Thyroid gland (tissue), 4 donors: Measurements from ENCODE around the gene FAM229A. TPM values are rescaled to one million over a fixed set of nuclear protein-coding genes. Genes with fewer than 3 reads are reported as not detected.
A peak's percentile ranks its signal among the peaks of the same experiment; 100 is the strongest.

Source experiments
- DNase-seq, 2 donors: peaks; one replicate each; pipeline ENCODE4 v3.0.0-alpha.2; 2019
- H3K27ac ChIP-seq, 3 donors: fragments of 200-600 bp; sonication (generic); 1 replicate in 2 of 3; 2 replicates in 1 of 3; pipeline ENCODE4 v1.5.1; 2016 to 2019; ENCODE audit warnings: mild to moderate bottlenecking in 1 of 3, moderate library complexity in 1 of 3
- H3K27me3 ChIP-seq: fragments of 200-600 bp; sonication (generic); one replicate; pipeline ENCODE4 v1.5.1; 2019
- H3K36me3 ChIP-seq, 2 donors: fragments of 200-600 bp; sonication (generic); one replicate each; pipeline ENCODE4 v1.5.1; 2016 to 2019
- H3K4me1 ChIP-seq, 2 donors: fragments of 200-600 bp; sonication (generic); one replicate each; pipeline ENCODE4 v1.5.1; 2017 to 2019
- H3K4me3 ChIP-seq, 3 donors: fragments of 200-600 bp; sonication (generic); replicated peaks in 1 of 3; 1 replicate in 2 of 3; 2 replicates in 1 of 3; pipeline ENCODE4 v1.5.1; 2016; ENCODE audit warnings: mild to moderate bottlenecking in 1 of 3
- H3K9me3 ChIP-seq: fragments of 200-600 bp; sonication (generic); one replicate; pipeline ENCODE4 v1.5.1; 2017
- POLR2A ChIP-seq, 2 donors: fragments of 450-650 bp; IDR thresholded peaks; one replicate each; pipeline ENCODE4 v1.6.1; 2017; ENCODE audit warnings: antibody characterized with exemption in 2 of 2, mild to moderate bottlenecking in 2 of 2, moderate library complexity in 1 of 2
- WGBS, 2 donors: methylation state at CpG; one replicate each; pipeline ENCODE4 v1.1.5; 2017; 5-methylcytosine and 5-hydroxymethylcytosine counted together
- intact Hi-C: fragments of 100-400 bp; cut with DNase I; formaldehyde crosslinking; loops from one replicate; pipeline ENCODE4 v1.15.1; 2023
- total RNA-seq, 4 donors: library from RNA; depleted of rRNA; stranded (reverse); fragments of >200 nt; gene quantifications; one replicate each; pipeline ENCODE4 v1.2.3, GENCODE V29; 2016
- TF ChIP-seq, protein P1 (sequence below), 6 experiments: fragments of 200-600 bp in 3 of 6; fragments of 450-650 bp in 3 of 6; sonication (generic) in 3 of 6; IDR thresholded peaks; one replicate each; pipeline ENCODE4 v1.5.1; 2016 to 2019; ENCODE audit warnings: antibody characterized with exemption in 6 of 6, mild to moderate bottlenecking in 2 of 6, inconsistent platforms in 1 of 6, moderate library complexity in 1 of 6

The FAM229A gene
- total RNA-seq, 4 donors from 2014 or later = 5.1 to 20.0 (median 7.4) TPM

DNA sequence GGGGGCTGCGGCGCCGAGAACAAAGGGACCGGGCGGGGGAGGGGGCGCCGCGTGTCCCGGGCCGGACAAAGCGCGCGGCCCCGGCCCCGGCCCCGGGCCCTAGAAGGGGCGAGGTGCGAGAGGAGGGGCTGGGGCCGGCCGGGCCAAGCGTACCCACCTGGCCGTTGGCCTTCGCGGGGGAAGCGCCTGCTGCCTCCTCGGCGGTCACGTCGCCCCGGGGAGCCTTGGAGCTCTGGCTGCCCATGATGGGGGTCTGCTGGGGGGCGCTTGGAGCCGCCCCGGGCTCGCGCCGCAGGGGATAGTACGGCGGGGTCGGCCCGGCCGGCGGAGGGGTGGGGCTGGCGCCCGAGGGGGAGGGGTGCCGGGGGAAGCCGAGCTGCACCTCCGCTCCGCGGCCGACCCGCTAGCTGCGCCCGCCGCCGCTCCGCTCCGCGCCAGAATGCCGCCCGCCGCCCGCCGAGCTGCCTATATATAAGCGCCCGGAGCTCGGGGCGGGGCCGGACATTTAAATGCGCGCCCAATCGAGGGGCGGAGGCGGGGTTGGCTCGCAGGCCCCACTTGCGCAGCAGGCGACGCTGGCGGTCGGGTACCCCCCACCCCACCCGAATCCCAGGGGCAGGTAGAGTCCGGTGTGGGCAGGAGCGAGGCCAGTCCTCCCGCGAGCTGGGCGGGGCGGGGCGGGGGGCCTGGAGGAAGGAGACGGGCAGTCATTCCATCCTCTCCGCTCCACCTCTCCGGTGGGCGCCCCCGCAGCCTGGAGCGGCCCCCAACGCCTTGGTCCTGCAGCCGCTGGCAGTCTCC, 26.3 kb downstream of the FAM229A start, which contains the start of gene MARCKSL1:
TSS of gene MARCKSL1 (minus strand) at position 444 of the 801 bp plus-strand sequence. CDS start at position 244, 200 bp downstream.
- Histone ChIP-seq H3K4me3 (peak within 1 kb of the TSS; percentile 18 to 81 (median 78)), H3K36me3 (peaks cover 0 to 4% of the 10 kb centered on the region in 2 donors), H3K27me3 (no peaks in the 10 kb centered on the region), H3K27ac (peak within 1 kb of the TSS; percentile 85 to 90 (median 87)), H3K9me3 (no peaks in the 10 kb centered on the region), H3K4me1 (peaks cover 43 to 51% of the 10 kb centered on the region in 2 donors)
- no CpG with 5 or more reads among the region's 95 CpGs for WGBS, 2 donors
- intact Hi-C loops = loop anchor here (10.0 kb wide), 1 partner anchor 101 kb away; no protein-coding TSS in a partner anchor
- peak; percentile 83 to 88 for DNase-seq
- peak; percentile 90 to 98 for TF ChIP-seq POLR2A (IDR thresholded peaks at IDR 0.05)
- TF ChIP-seq, protein P1, sequence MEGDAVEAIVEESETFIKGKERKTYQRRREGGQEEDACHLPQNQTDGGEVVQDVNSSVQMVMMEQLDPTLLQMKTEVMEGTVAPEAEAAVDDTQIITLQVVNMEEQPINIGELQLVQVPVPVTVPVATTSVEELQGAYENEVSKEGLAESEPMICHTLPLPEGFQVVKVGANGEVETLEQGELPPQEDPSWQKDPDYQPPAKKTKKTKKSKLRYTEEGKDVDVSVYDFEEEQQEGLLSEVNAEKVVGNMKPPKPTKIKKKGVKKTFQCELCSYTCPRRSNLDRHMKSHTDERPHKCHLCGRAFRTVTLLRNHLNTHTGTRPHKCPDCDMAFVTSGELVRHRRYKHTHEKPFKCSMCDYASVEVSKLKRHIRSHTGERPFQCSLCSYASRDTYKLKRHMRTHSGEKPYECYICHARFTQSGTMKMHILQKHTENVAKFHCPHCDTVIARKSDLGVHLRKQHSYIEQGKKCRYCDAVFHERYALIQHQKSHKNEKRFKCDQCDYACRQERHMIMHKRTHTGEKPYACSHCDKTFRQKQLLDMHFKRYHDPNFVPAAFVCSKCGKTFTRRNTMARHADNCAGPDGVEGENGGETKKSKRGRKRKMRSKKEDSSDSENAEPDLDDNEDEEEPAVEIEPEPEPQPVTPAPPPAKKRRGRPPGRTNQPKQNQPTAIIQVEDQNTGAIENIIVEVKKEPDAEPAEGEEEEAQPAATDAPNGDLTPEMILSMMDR (IDR thresholded peaks at IDR 0.05) = no peak

DNA sequence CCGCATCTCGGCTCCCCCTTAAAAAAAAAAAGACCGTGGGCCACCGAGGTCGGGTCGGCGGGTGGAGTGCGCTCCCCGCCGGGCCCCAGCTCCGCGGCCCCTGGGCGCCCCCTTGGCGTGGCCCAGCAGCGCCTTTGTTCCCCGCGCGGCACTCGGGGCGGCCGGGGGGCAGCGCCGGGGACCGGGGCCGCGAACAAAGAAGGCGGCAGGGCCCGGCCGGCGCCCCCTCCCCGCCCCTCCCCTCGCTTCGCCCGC, 26.8 kb downstream of the FAM229A start:
- peak overlapping the region; percentile 85 to 90 (median 87) for H3K27ac ChIP-seq
- WGBS, 2 donors = no CpG with 5 or more reads among the region's 34 CpGs
- no peak for DNase-seq
- H3K36me3 ChIP-seq = peaks cover 0 to 4% of the 10 kb centered on the region in 2 donors
- H3K4me3 ChIP-seq = peak overlapping the region; percentile 18 to 81 (median 78)
- no peaks in the 10 kb centered on the region for H3K9me3 ChIP-seq
- intact Hi-C loops = loop anchor here (10.0 kb wide), 1 partner anchor 101 kb away; no protein-coding TSS in a partner anchor
- TF ChIP-seq, protein P1 (IDR thresholded peaks at IDR 0.05) = no peak
- TF ChIP-seq POLR2A (IDR thresholded peaks at IDR 0.05) = no peak
- peaks cover 48 to 56% of the 10 kb centered on the region in 2 donors for H3K4me1 ChIP-seq
- no peaks in the 10 kb centered on the region for H3K27me3 ChIP-seq

DNA sequence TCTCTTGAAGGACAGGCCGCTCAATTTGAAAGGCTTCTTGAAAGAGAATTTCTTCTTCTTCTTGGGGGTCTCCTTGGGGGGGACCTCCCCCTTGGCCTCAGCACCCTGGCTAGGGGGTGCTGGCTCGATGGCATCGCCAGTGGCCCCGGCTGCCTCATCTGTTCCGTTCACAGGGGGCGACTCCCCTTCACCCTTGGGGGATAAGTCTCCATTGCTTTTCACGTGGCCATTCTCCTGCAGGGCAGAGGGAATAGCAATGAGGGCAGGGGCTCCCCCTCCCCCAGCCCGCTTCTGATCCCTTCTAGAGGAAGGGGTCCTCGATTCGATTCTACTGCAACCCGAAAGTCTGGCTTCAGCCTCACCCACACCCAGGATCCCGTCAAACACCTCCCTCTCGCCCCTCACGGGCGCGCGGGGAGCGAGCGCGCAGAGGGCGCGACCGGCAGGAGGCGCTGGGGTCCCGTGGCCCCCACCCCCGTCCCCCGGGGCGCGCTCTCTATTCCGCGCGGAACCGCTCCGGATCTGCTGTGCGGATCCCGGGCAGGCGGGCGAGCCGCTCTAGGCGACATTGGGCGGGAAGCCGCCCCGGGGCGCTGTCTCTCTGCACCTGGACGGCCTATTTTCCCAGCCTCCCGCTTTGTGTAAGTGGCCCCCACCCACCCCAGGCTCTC, 27.3 kb downstream of the FAM229A start:
- TF ChIP-seq, protein P1 (IDR thresholded peaks at IDR 0.05) = peak; percentile 36 to 77 (median 67)
- peak in 1 of 2 donors; percentile 15 for TF ChIP-seq POLR2A (IDR thresholded peaks at IDR 0.05)
- no peaks in the 10 kb centered on the region for H3K27me3 ChIP-seq
- WGBS, 2 donors = 4 to 7% methylated on average over 19 to 25 of the region's 46 CpGs
- no peaks in the 10 kb centered on the region for H3K9me3 ChIP-seq
- intact Hi-C loops = loop anchor here (10.0 kb wide), 1 partner anchor 100 kb away; no protein-coding TSS in a partner anchor
- peak overlapping the region; percentile 85 to 90 (median 87) for H3K27ac ChIP-seq
- peak overlapping the region; percentile 18 to 81 (median 78) for H3K4me3 ChIP-seq
- DNase-seq = peak; percentile 67 to 69
- H3K36me3 ChIP-seq = peaks cover 0 to 4% of the 10 kb centered on the region in 2 donors
- peaks cover 49 to 61% of the 10 kb centered on the region in 2 donors for H3K4me1 ChIP-seq

DNA sequence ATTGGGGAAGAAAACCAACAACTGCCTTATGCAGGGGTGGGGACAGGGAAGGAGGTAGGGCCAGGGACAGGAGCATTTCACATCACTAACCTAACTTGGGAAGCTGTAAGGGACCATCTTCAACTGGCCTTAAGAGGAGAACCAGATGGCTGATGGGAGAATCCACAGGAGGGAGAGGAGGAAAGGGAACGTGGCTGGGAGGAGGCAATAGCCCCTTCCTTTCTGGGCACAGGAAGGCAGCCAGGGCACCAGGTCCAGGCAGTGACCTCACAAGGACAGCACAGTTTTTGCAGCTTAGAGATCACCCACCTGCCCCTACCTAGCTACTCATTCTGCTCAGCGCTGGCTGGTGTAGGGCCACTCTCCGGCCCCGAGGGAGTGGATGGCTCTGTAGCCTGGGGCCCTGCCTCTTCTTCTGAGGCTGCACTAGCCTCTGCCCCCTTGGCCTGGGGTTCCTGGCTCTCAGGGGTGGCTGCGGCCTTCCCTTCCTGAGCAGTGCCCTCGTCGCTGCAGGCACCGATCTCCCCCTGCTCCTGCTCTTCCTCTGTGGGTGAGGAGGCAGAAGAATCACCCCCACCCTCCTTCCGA, 27.9 kb downstream of the FAM229A start:
- H3K27me3 ChIP-seq = no peaks in the 10 kb centered on the region
- H3K27ac ChIP-seq = peak overlapping the region; percentile 85 to 90 (median 87)
- no peak for DNase-seq
- H3K9me3 ChIP-seq = no peaks in the 10 kb centered on the region
- peak overlapping the region in 1 of 3 donors; percentile 78 for H3K4me3 ChIP-seq
- H3K36me3 ChIP-seq = peaks cover 0 to 8% of the 10 kb centered on the region in 2 donors
- TF ChIP-seq, protein P1 (IDR thresholded peaks at IDR 0.05) = no peak
- no peak for TF ChIP-seq POLR2A (IDR thresholded peaks at IDR 0.05)
- WGBS, 2 donors = 36 to 45% methylated on average over 6 to 9 of the region's 9 CpGs
- H3K4me1 ChIP-seq = peaks cover 49 to 61% of the 10 kb centered on the region in 2 donors
- intact Hi-C loops = loop anchor here (10.0 kb wide), 1 partner anchor 100 kb away; no protein-coding TSS in a partner anchor
